Stimulated activated naive CD8-positive, alpha-beta T cell treated with anti-CD3 and anti-CD28 coated beads, Interleukin-15, Interleukin-2, amounts not matched to agents 100 ng/mL and 50 ng/mL, for 24 hours (primary cell): ENCODE data around the gene PRR5L.

ENCODE experiments used
- H3K27ac Mint-ChIP-seq: one replicate; pipeline ENCODE4 v1.8.0; 2021; ENCODE audit warnings: mild to moderate bottlenecking, mixed read lengths
- H3K27me3 Mint-ChIP-seq: one replicate; pipeline ENCODE4 v1.8.0; 2021; ENCODE audit warnings: mixed read lengths
- H3K36me3 Mint-ChIP-seq: one replicate; pipeline ENCODE4 v1.8.0; 2021; ENCODE audit warnings: low read depth, mixed read lengths
- H3K4me1 Mint-ChIP-seq: one replicate; pipeline ENCODE4 v1.8.0; 2021; ENCODE audit warnings: low read depth, mixed read lengths
- H3K4me3 Mint-ChIP-seq: one replicate; pipeline ENCODE4 v1.8.0; 2021; ENCODE audit warnings: mild to moderate bottlenecking, mixed read lengths
- H3K9me3 Mint-ChIP-seq: one replicate; pipeline ENCODE4 v1.8.0; 2021; ENCODE audit warnings: mixed read lengths

Gene PRR5L

GRCh38 chr11:36367806-36368680 is 72.0 kb downstream of the PRR5L start:
- H3K9me3 Mint-ChIP-seq = no peaks in the 10 kb centered on the region
- H3K4me3 Mint-ChIP-seq = no peak overlapping the region
- peaks cover 11% of the 10 kb centered on the region for H3K4me1 Mint-ChIP-seq
- no peaks in the 10 kb centered on the region for H3K36me3 Mint-ChIP-seq
- peaks cover 62% of the 10 kb centered on the region for H3K27me3 Mint-ChIP-seq
- no peak overlapping the region for H3K27ac Mint-ChIP-seq

DNA sequence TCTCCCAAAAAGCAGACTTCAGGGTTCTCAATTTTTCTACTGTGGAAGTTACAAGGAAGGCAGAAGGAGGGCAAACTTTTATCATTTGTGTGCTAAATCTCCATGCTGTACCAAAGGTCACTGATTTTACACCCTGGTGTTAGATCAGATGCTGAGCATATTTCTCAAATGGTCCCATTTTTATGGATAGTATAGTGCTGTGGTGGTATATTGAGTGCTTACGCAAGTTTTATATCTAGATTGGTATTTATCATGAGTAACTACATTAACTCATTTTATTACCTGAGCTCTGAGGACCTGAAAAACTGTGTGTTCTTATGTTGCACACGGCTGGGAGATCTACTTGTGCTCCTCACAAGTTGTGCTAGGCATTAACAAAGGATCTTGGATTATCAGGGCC is 75.1 kb downstream of the PRR5L start:
- H3K4me1 Mint-ChIP-seq = peaks cover 13% of the 10 kb centered on the region
- H3K9me3 Mint-ChIP-seq = no peaks in the 10 kb centered on the region
- no peak overlapping the region for H3K27ac Mint-ChIP-seq
- H3K27me3 Mint-ChIP-seq = peaks cover 63% of the 10 kb centered on the region
- H3K4me3 Mint-ChIP-seq = no peak overlapping the region
- no peaks in the 10 kb centered on the region for H3K36me3 Mint-ChIP-seq

- Mint-ChIP-seq H3K27me3 (peaks cover 60% of the 10 kb centered on the region), H3K4me3 (no peak overlapping the region)
These were observed 75.5 kb downstream of the PRR5L start for GRCh38 chr11:36371590-36371989.

DNA sequence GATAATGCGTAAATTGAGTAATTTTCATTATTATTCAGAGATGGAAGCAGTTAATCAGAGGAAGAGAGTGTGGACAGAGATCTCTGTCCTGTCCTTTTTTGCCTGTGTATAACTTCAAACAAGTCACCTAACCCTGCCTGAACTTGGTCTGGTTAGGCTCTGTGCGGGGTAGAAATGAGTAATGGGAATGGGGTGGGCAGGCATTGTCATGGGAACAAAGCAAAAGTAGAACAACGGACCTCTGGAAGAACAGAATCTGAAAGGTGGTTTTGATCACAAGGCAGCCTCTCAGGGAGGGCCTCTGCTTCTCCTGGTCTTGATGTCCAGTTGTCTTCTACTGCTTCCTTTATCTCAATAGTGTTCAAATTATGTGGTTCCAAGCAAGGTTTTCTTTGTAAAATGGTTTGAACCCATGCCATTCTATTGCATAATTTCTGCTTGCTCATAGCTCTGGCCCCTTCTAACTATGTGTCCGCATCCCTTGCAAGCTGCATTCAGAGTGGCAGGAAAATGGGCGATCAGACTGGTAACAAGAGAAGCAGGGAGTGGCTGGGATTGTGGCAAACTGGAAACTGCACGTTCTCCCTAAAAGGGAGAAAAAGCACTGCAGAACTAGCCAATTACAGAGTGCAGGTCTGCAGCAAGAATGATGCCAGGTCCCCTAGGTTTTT is 76.1 kb downstream of the PRR5L start:
- H3K9me3 Mint-ChIP-seq = no peaks in the 10 kb centered on the region
- no peak overlapping the region for H3K27ac Mint-ChIP-seq
- H3K4me1 Mint-ChIP-seq = peaks cover 20% of the 10 kb centered on the region
- H3K36me3 Mint-ChIP-seq = no peaks in the 10 kb centered on the region
- peaks cover 62% of the 10 kb centered on the region for H3K27me3 Mint-ChIP-seq
- H3K4me3 Mint-ChIP-seq = no peak overlapping the region

More at GRCh38 chr11:36371590-36371989, 75.5 kb downstream of the PRR5L start:
- no peak overlapping the region for H3K27ac Mint-ChIP-seq
- H3K4me1 Mint-ChIP-seq = peaks cover 17% of the 10 kb centered on the region
- H3K9me3 Mint-ChIP-seq = no peaks in the 10 kb centered on the region
- H3K36me3 Mint-ChIP-seq = no peaks in the 10 kb centered on the region

DNA sequence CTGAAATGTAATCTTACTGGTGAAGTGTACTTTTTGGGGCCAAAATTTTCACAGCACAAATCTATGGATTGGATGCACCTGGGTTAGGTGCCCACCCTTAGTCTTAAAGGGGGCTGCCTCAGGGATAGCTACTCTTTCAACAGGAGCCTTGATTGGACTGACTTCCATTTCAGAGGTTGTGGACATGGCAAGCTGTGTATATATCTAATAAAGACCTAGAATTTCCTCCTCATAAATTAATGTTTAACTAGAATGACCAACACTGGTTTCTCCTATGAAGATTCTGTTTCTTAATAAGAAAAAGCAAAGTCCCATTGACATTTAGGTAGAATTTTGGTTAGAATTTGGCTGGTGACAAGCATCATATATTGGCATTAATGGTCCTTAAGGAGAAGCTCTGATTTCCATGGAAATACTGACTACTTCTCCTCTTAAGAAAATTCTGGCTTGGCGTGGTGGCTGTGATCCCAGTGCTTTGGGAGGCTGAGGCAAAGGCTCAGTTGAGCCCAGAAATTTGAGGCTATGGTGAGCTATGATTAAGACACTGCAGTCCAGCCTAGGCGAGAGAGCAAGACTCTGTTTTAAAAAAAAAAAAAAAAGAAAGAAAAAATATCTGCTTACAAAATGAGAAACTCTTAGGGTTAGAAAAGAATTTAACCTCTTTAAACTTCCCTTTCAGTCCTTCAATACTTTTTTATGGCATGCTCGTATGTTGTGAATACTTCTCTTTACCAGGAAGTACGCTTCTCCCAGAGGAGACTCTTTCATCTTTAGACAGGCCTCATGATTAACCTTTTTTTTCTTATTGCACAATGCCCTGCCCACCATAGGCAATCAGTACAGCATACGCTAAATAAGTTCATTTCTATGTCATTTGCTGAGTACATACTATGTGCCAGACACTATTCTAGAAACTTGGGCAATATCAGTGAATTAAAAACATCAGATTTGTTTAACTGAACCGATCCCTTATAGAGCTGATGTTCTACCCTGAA is 77.2 kb downstream of the PRR5L start:
- no peak overlapping the region for H3K4me3 Mint-ChIP-seq
- H3K27me3 Mint-ChIP-seq = peaks cover 60% of the 10 kb centered on the region
- H3K9me3 Mint-ChIP-seq = no peaks in the 10 kb centered on the region
- no peaks in the 10 kb centered on the region for H3K36me3 Mint-ChIP-seq
- H3K27ac Mint-ChIP-seq = no peak overlapping the region
- peaks cover 27% of the 10 kb centered on the region for H3K4me1 Mint-ChIP-seq

GRCh38 chr11:36374726-36375125 is 78.6 kb downstream of the PRR5L start:
- H3K4me3 Mint-ChIP-seq = no peak overlapping the region
- no peaks in the 10 kb centered on the region for H3K9me3 Mint-ChIP-seq
- no peak overlapping the region for H3K27ac Mint-ChIP-seq

DNA sequence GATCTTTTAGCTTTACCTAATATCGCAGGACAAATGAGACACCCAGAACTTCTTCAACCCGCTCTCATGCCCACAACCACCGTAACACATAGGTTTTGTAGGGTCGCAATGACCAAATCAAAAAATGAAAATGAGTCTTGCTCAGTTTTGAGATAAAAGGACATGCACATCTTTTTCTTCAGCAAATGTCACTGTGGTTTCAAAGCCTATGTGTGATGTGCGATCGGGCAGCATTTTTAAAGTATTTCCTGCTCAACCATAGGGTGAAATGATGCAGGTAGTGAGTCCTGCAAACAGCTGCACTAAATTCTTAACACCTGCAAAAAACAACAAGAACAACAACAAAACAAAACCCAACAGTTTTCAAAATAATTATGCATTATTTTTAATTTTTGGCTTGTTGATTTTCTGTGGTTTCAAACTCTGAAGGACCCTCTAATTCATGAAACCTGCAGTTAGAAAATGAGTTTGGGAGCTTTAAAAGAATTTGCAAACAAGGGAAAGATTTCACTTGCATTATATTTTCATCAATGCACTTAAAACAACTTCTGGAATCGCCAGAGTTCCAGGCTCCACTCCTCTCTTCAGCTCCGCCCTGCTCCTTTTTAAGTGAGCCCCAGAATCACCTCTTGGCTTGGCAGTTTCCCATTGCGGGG is 79.4 kb downstream of the PRR5L start:
- Mint-ChIP-seq H3K9me3 (no peaks in the 10 kb centered on the region), H3K4me3 (peak overlapping the region; percentile 91), H3K4me1 (peaks cover 42% of the 10 kb centered on the region), H3K36me3 (no peaks in the 10 kb centered on the region), H3K27me3 (peaks cover 67% of the 10 kb centered on the region), H3K27ac (no peak overlapping the region)

More at GRCh38 chr11:36374726-36375125, 78.6 kb downstream of the PRR5L start:
- H3K27me3 Mint-ChIP-seq = peaks cover 67% of the 10 kb centered on the region
- no peaks in the 10 kb centered on the region for H3K36me3 Mint-ChIP-seq
- peaks cover 36% of the 10 kb centered on the region for H3K4me1 Mint-ChIP-seq

GRCh38 chr11:36376009-36376887 is 80.2 kb downstream of the PRR5L start:
- Mint-ChIP-seq H3K27me3 (peaks cover 68% of the 10 kb centered on the region), H3K36me3 (peaks cover 4% of the 10 kb centered on the region), H3K9me3 (no peaks in the 10 kb centered on the region), H3K4me3 (peak overlapping the region; percentile 91), H3K27ac (peak overlapping the region; percentile 75), H3K4me1 (peaks cover 46% of the 10 kb centered on the region)

GRCh38 chr11:36376888-36377758 is 81.0 kb downstream of the PRR5L start:
- H3K4me3 Mint-ChIP-seq = peak overlapping the region; percentile 91
- peaks cover 4% of the 10 kb centered on the region for H3K36me3 Mint-ChIP-seq
- peaks cover 66% of the 10 kb centered on the region for H3K27me3 Mint-ChIP-seq
- peaks cover 46% of the 10 kb centered on the region for H3K4me1 Mint-ChIP-seq
- H3K27ac Mint-ChIP-seq = peak overlapping the region; percentile 75
- H3K9me3 Mint-ChIP-seq = no peaks in the 10 kb centered on the region

DNA sequence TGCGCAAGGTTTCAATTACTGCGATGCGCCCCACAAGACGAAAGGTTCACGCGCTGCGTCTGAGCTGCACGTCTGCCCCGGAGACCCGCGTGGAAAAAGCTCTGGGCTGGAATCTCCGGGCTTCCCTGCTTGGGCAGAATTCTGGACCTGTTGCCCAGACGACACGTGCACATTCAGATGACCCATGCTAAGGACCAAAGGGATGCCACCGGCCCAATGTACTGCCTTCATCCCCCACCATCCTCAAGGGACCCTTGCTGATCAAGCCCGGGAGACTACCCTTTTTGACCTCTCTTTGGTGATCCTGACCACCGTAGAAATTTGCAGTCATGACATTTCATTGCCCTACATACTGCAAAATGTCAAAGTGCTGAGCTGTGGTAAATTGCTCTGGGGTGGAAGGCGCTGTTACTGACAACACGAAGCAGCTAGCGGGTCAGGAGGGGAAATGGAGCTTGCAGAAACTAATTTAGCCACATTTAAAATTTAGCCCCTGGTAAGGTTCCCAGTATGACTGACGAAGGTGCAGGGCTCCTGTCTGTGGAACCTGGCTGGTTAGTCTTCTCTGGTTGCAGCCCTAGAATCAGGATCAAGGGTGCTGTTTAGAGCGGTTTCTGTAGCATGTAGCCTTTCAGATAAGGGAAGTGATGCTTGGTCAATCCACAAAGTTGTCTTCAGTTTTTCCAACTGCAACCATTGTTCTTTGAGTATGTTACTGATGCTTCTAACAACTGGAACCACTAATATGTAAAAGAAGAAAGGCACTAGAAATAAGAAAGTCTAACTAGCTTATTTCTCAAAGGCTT is 81.9 kb downstream of the PRR5L start:
- Mint-ChIP-seq H3K4me3 (peak overlapping the region; percentile 91), H3K36me3 (peaks cover 6% of the 10 kb centered on the region), H3K27me3 (peaks cover 61% of the 10 kb centered on the region), H3K4me1 (peaks cover 46% of the 10 kb centered on the region), H3K27ac (peak overlapping the region; percentile 57), H3K9me3 (no peaks in the 10 kb centered on the region)

DNA sequence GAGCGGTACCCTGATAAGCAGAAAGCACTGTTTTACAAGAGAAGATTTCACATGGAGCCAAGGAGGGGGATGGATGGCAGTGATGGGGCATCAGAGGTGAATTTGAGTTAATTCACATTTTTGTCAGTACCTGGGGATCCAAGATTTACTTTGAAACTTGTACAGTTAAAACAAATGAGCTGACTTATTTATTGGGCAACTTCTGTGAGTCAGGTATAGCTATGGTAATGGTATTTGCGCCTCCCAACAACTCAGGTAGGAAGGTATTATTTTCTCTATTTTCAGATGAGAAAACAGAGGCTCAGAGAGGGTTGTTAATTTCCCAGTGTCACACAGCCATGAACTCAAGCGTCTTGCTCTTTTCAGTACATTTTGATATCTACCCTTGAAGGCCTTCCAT is 83.6 kb downstream of the PRR5L start:
- H3K27me3 Mint-ChIP-seq = peaks cover 50% of the 10 kb centered on the region
- no peak overlapping the region for H3K27ac Mint-ChIP-seq
- no peaks in the 10 kb centered on the region for H3K9me3 Mint-ChIP-seq
- peaks cover 53% of the 10 kb centered on the region for H3K4me1 Mint-ChIP-seq
- peak overlapping the region; percentile 91 for H3K4me3 Mint-ChIP-seq
- H3K36me3 Mint-ChIP-seq = peaks cover 7% of the 10 kb centered on the region
